GM18519 (cell line): ENCODE data around the gene SLC16A3.
"Not testable (repeated sequence)": the region's sequence is repeated elsewhere in the genome, so short reads cannot be mapped to it uniquely, and the experiment has no call there.

Experiments
- ATAC-seq: cut with Tn5 transposase; IDR thresholded peaks from one replicate; pipeline ENCODE4 v1.9.1; 2021; ENCODE audit warnings: mild to moderate bottlenecking, moderate library complexity; ENCODE audit not compliant: unreplicated experiment, low FRiP score

SLC16A3 gene

DNA sequence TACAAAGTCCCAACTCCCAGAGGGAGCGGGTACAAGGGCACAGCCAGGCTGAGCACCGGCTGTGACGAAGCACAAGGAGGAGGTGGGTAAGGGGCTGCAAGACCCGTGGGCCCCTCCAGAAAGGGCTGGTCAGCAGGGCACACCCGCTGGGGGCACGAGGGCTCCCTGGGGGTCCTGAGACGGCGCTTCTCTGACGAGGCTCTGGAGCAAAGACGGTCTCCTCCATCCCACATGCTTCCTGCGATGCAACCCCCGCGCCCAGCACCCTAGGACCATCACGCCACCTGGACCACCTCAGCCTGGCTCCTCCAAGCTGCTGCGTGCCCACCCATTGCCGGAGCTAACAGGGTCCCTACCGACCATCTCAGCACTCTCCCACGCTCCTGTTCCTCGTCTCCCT, 24.9 kb upstream of the SLC16A3 start:
- no peak for ATAC-seq

DNA sequence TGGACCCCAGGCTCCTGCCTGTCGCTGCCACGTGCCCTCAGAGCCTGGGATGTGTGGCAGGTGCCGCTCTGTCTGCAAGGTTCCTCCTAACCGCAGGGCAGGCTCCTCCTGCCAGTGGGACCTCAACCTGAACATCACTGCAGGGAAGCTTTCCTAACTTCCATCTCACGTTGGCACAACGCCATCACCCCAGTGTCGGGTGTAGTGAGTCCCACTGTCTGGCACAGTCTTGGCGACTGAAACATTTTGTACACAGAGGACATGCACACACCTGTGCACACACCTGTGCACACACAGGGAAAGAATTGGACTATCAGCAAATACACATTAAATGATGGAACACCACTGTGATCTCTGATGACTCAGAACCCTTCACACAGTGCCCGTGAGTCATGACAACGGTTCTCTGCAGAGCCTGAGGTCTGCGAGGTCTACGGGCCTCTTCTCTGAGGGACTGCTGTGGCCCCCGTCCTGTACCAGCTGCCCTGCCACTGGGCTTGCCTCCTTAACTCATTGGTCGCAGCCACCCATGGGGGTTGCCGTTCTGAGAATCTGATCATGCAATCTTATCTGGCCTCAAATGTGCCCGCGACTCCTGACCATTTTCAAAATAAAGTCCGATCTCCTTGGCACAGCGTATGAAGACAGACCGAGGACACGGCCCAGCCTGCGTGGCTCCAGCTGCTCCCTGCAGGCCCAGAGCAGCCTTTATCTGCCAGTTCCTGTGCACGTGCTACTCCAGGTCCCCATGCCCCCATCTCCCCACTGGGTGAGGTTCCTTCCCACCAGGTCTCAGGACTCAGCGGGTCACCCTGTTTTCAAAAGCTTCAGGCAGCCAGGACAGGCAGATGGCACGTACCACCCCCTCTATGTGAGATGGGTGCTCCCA, 23.8 kb upstream of the SLC16A3 start:
- ATAC-seq: no peak

DNA sequence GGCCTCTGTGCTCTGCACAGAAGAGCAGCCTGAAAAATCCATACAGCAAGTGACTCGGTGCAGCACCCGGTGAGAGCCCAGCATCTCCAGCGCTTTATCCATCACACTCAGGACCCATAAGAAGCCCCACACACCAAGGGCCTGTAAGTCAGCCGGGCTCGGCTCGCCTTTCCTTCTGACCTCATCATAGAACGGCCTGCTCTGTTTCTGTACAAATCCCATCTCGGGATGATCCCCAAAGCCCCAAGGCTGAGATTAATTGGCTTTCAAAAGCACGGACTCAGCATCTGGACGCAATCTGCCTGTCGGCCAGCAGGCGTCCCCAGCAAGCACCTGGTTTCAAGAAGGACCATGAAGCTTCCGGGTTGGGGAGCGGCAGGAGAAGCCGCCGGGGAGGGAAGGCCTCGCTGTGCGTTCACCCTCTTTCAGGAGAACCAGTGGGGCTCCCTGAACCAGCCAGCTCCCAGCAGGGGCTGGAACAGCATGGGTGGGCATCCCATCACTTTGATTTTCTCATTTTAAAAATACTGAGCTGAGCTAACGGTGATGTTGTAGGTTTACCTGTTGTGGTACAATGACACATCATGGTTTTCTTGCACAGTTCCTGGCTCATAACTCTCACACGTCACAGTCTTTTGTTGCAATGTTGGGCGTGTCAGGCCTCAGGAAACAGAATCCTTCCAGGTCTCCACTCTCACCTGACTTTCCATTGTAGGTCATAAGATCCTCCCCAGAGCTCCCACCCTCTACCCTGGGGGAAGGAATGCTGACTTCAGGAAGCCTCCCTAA, 22.9 kb upstream of the SLC16A3 start:
- no peak for ATAC-seq

DNA sequence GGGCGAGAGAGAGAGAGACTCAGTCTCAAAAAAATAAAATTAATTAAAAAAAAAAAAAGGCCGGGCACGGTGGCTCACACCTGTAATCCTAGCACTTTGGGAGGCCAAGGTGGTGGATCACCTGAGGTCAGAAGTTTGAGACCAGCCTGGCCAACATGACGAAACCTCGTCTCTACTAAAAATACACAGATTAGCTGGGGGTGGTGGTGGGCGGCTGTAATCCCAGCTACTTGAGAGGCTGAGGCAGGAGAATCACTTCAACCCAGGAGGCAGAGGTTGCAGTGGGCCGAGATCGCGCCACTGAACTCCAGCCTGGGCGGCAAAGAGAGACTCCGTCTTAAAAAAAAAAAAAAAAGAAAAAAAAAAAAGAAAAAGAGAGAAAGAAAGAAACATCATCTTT, 18.2 kb upstream of the SLC16A3 start:
- not testable (repeated sequence) for ATAC-seq

DNA sequence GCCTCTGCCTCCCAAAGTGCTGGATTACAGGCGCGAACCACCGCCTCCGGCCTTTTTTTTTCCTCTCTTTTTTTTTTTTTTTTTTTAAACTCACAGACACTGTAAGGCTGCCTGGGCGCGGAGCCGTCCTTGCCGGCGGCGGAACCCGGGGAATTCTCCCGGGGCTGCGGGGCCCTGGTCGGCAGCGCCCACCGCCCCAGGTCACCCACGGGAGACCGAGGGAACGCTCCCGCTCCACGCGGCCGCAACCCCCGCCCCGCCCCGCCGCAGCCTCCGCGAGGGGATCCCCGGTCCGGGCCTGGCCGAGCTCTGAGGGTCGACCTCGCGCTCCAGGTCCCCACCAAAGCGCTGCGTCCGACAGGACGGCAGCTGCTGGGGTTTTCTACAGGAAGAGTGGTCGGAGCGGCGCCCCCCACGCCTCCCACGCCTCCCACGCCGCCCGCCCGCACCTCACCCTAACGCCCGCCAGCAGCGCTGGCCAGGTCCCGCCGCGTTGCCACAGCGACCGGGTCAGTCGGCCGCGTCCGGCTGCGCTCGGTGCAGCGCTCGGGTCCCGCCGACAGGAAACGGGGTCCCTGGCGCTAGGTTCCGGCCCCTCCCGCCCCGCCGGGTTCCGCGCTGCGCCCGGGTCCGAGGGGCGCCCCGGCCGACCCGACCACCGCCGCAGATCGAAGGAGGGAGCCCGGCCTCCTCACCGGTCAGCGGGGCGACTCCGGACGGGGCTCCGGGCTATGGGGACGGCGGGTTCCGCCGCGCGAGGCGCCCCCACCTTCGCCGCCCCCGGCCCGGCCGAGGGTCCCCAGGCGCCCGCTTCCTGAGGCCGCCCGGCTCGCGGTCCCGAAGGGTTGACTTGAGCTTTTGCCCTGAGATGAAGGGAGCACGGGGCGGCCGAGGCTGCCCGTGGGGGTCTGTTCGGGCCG, 16.3 kb upstream of the SLC16A3 start, which contains the start of gene CCDC57:
CCDC57 (minus strand) TSS at position 512 of the 920 bp plus-strand sequence. CDS start 10,898 bp downstream, outside the sequence.
- peak; percentile 35 for ATAC-seq

DNA sequence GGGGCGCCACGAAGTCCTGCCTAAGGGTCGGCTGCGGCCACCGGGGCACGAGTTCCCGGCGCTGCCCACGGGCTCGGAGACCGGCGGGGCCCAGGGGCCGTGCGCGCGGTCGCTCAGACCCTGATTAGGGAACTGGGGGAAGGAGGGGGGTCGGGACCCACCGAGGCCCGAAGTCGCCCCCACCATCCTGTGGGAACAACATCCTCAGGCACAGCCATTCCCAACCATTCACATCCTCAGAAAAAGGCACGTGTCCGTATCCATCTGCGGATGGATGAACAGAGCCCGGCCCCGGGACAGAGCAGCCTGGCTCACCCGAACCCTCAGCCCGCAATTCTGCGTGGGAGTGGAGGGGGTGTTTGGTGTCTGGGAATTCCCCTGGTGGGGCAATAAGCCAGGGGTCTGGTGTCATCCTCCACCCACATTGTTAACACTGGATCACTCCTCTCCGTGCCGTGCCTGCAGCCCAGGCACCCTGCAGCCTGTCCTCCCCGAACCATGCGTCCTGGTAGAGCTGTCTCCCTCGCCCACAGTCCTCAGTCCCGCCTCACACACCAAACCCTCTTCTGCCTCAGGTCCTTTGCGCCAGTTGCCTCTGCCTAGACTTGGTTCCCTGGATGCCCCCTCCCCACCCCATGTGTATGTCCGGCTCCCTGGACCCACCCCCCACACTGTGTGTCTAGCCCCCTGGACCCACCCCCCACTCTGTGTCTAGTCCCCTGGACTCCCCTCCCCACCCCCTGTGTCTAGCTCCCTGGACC, 15.4 kb upstream of the SLC16A3 start:
- ATAC-seq: peak; percentile 3

DNA sequence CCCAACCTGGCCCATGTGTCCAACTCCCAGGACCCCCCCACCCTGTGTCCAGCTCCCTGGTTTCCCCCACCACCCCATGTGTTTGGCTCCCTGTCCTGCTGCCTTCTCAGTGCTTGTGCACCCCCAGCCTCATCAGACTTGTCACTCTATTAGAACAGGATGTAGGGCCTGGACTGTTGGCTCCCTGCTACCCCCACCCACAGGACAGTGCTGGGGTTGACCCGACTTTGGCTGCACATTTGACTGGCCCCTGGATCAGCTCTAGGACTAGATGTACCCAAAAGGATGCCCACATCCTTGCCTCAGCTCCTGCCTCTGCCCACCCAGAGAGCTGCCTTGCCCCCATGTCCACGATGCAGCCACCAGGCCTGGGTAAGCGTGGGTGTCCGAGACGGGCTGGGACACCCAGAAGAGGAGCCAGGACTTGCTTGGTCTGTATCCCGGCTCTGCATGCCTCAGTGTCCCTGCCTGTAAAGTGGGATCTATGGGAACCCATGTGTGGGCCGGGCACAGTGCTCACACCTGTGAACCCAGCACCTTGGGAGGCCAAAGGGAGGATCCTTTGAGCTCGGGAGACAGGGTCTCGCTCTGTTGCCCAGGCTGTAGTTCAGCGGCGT, 14.7 kb upstream of the SLC16A3 start:
- no peak for ATAC-seq

DNA sequence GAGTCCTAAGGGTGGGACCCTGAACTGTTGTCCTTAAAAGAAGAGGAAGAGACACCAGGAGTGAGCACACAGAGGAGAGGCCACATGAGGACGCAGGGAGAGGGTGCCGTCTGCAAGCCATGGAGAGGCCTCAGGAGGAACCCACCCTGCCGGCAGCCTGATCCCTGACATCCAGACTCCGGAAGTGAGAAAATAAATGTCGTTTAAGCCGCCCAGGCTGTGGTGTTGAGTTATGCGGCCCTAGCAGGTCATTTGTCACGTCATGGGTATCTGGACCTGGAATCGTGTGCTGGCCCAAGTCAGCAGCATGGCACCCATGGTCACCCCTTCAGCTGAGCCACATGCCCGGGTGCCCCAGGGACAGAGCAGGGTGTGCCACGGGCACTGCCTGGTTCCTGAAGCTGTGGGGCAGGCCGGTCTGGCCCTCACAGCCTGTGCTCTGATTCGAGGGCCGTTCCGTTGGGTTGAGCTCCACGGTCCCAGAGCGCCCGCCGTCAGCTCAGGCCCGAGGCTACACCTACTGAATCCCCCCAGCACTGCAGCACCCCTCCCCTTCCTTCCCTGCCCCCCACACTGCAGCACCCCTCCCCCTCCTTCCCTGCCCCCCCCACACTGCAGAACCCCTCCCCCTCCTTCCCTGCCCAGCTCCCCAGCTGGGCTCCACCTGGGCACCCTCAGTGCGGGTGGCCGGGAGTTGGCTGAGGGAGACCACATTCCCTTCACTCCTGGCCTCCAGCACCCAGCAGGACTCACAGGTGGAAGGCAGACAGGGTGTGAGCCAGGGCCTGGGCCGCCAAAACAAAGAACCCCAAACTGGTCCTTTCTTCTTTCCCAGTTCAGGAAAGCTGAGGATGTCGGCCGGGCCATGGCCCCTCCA, 13.5 kb upstream of the SLC16A3 start:
- no peak for ATAC-seq

DNA sequence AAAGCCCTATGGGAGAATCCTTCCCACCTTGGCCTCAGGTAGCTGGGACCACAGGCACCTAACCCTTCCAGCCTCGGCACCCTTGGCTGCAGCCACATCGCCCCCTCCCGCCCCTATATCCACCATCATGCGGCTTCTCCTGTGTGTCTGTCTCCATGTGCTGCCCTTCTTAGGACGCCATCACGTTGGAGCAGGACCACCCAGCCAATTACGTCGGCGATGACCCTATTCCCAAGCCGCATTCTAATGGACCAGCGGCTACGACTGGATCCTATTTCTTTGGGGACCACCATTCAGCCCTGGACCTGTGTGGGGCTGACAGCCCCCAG, 12.9 kb upstream of the SLC16A3 start:
- no peak for ATAC-seq

DNA sequence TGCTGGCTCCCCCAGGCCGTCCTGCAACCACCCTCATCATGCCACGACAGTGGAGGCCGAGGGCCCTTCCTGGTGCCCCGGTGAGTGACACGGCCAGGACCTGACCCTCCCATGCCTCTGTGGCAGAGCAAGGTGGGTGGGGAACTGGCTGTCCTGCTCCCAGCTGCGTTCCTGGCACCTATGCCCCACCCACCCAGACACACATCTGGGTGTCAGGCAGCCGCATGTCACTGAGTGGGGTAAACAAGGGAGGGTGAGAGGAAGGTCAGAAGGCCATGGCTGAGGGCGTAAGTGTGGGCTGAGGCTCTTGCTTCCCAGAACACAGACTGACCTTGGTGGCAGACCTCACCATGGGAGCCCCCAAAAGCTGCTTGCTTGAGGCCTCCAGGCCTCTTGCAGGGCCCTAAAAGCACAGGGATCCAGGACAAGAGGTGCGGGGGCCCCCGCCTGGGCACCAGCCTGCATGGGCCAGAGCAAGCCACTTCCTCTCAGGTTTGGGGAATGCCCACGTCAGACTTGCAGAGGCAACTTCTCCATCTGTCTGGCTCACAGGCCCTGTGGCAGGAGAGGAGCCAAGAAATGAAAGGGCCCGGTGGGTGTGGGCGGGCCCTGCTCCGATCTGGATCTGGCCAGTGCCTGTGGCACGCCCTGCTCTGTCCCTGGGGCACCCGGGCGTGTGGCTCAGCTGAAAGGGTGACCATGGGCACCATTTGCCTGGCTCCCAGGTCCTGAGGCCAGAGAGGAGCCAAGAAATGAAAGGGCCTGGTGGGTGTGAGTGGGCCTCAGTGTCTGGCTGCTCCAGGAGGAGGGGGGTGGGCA, 12.3 kb upstream of the SLC16A3 start:
- ATAC-seq: no peak

DNA sequence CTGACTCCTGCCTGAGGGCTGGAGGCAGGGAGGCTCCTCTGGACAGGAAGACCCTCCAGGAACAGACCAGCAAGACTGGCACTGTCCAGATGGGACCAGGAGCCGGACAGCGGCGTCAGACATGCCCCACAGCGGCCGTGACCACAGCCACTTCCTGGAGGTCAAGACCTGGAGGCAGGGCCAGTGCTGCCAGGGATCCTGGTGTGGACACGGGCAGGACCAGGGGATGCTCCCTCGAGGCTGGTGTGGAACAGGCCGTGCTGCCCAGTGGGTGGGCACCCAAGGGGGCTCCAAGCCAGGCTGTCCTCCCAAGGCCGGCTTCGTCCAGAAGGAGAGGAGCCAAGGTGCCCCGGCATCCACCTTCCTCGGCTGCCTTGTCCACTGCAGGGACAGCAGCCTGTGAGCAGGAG, 11.7 kb upstream of the SLC16A3 start:
- no peak for ATAC-seq

DNA sequence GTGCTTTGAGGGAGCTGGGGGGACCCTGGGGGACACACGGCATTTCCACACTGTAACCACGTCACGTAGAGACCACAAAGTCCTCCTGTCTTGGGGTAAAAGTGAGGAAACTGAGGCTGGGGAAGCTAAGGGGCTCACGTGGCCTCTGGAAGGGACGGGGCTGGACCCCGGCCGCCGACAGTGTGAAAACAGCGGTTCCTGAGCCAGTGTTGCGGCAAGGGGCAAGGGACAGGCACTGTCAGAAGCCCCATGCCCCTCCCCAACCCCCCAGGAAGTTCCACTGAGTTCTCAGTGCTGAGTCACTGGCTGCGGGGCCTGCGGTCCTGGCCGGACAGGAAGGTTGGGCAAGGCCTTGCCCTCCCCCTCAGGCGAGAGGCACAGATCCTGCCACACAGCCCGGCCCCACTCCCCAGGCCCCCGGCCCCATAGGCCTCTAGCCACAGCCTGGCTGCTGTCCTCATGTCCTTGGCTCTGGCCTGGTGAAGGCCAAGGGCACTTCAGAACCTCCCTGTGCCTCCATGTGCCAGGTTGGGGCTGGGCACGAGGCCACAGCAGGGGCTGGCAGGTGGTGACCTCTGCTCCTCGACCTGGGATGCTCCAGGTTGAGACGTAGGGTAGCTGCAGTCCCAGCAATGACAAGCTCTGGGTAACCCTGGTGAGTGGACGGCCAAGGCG, 11.2 kb upstream of the SLC16A3 start:
- ATAC-seq: no peak

DNA sequence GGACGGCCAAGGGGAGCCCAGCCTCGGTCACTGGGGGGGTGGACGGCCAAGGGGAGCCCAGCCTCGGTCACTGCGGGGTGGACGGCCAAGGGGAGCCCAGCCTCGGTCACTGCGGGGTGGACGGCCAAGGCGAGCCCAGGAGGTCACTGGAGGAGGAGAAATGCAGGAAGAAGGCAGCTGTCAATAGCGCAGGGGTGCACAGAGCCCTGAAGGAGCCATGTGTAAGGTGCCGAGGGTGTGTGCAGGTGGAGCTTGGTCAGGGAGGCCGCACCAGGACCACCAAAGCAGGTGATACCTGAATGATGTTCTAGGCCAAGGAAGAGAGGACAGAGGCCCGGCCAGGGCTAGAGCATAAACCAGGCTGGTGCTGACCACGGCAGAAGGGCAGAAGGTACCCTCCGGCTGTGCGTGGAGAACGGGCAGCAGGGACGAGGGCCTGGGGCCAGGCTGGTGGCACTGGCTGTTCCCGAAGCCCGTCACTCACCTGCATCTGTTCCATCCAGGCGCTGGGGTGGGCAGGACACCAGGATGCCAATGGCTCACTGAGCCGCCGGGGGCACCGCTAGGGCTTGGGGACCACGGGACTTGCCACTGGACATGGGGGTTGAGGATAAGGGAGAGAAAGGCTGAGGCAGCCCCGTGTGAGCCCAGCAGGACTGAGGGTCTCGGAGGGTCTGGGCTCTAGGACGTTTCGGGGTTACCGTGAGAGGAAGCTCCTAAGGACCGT, 10.3 kb upstream of the SLC16A3 start:
- no peak for ATAC-seq

DNA sequence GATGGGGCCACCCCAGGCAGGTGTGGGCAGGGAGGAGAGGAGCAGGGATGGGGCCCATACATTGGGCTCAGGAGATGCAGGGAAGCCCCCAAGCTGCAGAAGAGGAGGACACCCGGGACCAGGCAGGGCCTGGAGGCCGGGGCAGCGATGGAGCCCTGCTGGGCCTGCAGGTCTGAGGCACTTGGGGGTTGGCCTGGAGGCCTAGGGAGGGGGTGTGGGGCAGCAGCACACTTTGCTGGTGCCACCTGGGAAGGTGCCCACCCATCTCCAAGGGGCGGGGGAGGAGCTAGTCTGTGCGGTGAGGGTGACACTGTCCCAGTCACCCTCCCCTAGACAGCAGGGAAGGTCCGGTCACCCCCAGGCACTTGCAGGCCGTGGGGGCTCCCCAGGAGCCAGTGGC, 9.8 kb upstream of the SLC16A3 start:
- no peak for ATAC-seq

DNA sequence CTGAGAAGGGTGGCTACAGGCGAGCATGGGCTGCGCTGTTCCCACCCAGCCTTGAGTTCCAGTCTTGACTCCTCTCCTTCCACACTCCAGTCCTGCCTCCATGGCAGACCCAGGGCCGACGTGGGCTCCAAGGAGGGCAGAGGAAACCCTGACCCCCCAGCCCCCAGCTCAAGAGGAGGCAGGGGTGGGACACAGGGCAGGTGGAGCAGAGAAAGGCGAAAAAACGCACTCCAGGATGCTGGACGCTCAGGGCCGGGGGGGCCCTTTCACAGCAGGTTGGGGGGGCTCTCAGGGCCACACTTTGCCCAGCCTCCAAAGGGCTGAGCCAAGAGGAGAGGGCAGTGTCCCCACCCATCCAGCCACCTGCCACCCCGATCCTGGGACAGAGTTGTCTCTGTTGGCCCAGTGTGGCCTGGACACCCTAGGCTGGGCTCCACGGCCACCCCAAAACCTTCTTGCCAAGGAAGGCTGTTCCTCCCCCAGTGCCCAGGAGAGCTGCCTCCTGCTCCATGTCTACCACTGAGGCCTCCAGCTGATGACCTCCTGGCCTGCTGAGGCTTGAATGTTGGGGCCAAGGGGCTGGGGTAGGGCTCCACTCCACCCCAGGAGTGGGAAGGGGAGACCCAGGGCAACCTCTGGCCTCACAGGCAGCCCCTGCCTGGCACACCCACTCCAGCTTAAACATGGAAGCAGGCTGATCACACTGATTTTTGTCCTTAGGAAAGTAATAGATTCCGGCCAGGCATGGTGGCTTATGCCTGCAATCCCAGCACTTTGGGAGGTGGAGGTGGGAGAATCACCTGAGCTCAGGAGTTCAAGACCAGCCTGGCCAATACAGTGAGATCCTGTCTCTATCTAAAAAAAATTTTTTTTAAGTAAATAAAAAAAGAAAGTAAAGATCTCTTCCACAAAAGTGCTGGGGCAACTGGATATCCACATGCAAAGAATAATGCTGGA, 8.8 kb upstream of the SLC16A3 start:
- no peak for ATAC-seq
